Measurements from ENCODE around the gene AKAP3. TPM values are rescaled to one million over a fixed set of nuclear protein-coding genes. Genes with fewer than 3 reads are reported as not detected.

AKAP3 gene
- total RNA-seq, 1 donor from 2014 or later: 1.0 TPM

- TF ChIP-seq, protein P1, sequence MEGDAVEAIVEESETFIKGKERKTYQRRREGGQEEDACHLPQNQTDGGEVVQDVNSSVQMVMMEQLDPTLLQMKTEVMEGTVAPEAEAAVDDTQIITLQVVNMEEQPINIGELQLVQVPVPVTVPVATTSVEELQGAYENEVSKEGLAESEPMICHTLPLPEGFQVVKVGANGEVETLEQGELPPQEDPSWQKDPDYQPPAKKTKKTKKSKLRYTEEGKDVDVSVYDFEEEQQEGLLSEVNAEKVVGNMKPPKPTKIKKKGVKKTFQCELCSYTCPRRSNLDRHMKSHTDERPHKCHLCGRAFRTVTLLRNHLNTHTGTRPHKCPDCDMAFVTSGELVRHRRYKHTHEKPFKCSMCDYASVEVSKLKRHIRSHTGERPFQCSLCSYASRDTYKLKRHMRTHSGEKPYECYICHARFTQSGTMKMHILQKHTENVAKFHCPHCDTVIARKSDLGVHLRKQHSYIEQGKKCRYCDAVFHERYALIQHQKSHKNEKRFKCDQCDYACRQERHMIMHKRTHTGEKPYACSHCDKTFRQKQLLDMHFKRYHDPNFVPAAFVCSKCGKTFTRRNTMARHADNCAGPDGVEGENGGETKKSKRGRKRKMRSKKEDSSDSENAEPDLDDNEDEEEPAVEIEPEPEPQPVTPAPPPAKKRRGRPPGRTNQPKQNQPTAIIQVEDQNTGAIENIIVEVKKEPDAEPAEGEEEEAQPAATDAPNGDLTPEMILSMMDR (IDR thresholded peaks at IDR 0.05; ENCODE audit: unreplicated experiment): no peak
- Mint-ChIP-seq H3K27ac (no peak overlapping the region), H3K4me3 (no peak overlapping the region), H3K36me3 (no peaks in the 10 kb centered on the region), H3K27me3 (ENCODE audit: low read depth) (peaks cover 49% of the 10 kb centered on the region), H3K4me1 (peaks cover 16% of the 10 kb centered on the region), H3K9me3 (no peaks in the 10 kb centered on the region)
- DNase-seq (ENCODE audit: low spot score in 2 of 2, unreplicated experiment in 2 of 2): no peak
These were observed 45.4 kb downstream of the AKAP3 start for GRCh38 chr12:4603421-4603820.

DNA sequence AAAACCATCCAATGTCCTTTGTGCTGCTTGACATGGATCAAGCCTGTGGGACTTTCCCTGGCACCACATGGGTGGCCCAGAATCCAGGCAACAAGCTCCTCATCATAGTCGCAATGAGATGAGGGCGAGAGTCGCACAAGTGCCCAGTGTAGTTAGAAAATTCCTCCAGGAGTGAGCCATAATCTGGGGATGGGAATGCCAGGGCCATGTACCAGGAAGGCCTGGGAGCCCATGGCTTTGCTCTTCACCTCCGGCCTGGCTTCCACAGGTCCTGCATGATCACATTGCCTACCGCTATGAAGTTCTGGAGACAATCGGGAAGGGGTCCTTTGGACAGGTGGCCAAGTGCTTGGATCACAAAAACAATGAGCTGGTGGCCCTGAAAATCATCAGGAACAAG lies 53.0 kb downstream of the AKAP3 start:
- Mint-ChIP-seq H3K36me3 (no peaks in the 10 kb centered on the region), H3K27ac (no peak overlapping the region), H3K9me3 (no peaks in the 10 kb centered on the region), H3K4me3 (no peak overlapping the region), H3K27me3 (ENCODE audit: low read depth) (peaks cover 65% of the 10 kb centered on the region), H3K4me1 (no peaks in the 10 kb centered on the region)
- TF ChIP-seq, protein P1 (IDR thresholded peaks at IDR 0.05; ENCODE audit: unreplicated experiment): no peak
- no peak for DNase-seq (ENCODE audit: low spot score in 2 of 2, unreplicated experiment in 2 of 2)

- no peaks in the 10 kb centered on the region for H3K4me1 Mint-ChIP-seq
- TF ChIP-seq, protein P1 (IDR thresholded peaks at IDR 0.05; ENCODE audit: unreplicated experiment): no peak
These were observed 57.6 kb downstream of the AKAP3 start for GRCh38 chr12:4591180-4591687.

DNA sequence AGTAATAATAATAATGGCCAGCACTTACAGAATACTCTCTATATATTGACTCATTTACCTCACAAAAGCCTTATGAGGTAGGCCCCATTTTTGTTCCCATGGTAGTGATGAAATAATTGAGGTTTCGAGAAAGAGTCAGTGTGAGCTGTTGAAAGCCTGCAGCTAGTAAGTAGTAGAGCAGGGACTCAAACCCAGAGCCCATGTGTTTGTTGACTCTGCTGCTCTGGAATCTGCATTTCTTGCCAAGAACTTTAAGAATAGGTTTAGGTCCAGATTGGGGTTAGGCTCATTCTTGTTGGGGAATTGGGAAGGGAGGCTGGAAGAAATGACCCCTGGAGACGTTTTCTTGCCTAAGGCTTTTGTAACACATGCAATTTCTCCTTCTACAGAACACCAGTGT lies 58.9 kb downstream of the AKAP3 start:
- Mint-ChIP-seq H3K9me3 (peaks cover 3% of the 10 kb centered on the region), H3K27ac (no peak overlapping the region), H3K4me3 (no peak overlapping the region), H3K27me3 (ENCODE audit: low read depth) (peaks cover 56% of the 10 kb centered on the region), H3K36me3 (no peaks in the 10 kb centered on the region), H3K4me1 (no peaks in the 10 kb centered on the region)
- no peak for DNase-seq (ENCODE audit: low spot score in 2 of 2, unreplicated experiment in 2 of 2)
- TF ChIP-seq, protein P1 (IDR thresholded peaks at IDR 0.05; ENCODE audit: unreplicated experiment): no peak

More at GRCh38 chr12:4591180-4591687, 57.6 kb downstream of the AKAP3 start:
- no peak for DNase-seq (ENCODE audit: low spot score in 2 of 2, unreplicated experiment in 2 of 2)
- peaks cover 63% of the 10 kb centered on the region for H3K27me3 Mint-ChIP-seq (ENCODE audit: low read depth)
- no peaks in the 10 kb centered on the region for H3K36me3 Mint-ChIP-seq
- no peak overlapping the region for H3K27ac Mint-ChIP-seq
- no peak overlapping the region for H3K4me3 Mint-ChIP-seq
- peaks cover 3% of the 10 kb centered on the region for H3K9me3 Mint-ChIP-seq

DNA sequence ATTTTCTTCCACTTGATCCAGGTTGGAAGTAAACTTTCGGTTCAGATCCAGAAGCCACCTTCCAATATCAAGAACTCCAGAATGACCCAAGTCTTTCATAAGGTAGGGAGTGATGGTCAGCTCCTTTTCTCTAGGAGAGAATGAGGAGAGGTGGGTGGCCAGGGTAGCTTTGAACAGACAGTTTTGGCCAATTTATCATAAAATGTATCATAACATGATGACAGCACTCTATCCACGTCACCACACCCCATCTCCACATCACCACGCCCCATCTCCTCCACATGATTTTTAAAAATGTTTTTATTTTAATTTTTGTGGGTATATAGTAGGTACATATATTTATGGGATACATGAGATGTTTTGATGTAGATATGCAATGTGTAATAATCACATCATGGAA lies 59.9 kb downstream of the AKAP3 start:
- H3K27ac Mint-ChIP-seq: no peak overlapping the region
- H3K27me3 Mint-ChIP-seq (ENCODE audit: low read depth): peaks cover 54% of the 10 kb centered on the region
- H3K4me3 Mint-ChIP-seq: no peak overlapping the region
- DNase-seq (ENCODE audit: low spot score in 2 of 2, unreplicated experiment in 2 of 2): no peak
- TF ChIP-seq, protein P1 (IDR thresholded peaks at IDR 0.05; ENCODE audit: unreplicated experiment): no peak
- peaks cover 3% of the 10 kb centered on the region for H3K9me3 Mint-ChIP-seq
- H3K4me1 Mint-ChIP-seq: no peaks in the 10 kb centered on the region
- no peaks in the 10 kb centered on the region for H3K36me3 Mint-ChIP-seq

DNA sequence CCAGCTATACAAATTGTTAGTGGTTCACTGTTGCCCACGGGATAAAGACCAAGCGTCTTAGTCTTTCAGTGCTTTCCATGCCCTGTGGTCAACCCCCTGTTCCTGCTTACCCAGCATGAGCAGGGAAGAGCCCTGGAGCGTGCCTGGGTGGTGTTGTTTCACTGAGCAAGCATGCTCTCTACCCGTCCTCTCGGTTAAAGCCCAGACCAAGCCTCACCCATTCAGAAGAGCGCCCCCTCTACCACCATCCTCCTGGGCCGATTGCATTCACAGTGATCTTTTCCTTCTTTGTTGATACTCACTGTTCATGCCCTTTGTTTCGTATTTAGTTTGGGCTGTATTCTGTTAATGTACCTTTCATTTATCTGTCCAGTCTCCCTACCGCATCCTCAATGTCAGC lies 61.7 kb downstream of the AKAP3 start:
- Mint-ChIP-seq H3K27ac (no peak overlapping the region), H3K4me1 (no peaks in the 10 kb centered on the region), H3K27me3 (ENCODE audit: low read depth) (peaks cover 50% of the 10 kb centered on the region), H3K4me3 (no peak overlapping the region), H3K9me3 (peaks cover 3% of the 10 kb centered on the region), H3K36me3 (no peaks in the 10 kb centered on the region)
- no peak for DNase-seq (ENCODE audit: low spot score in 2 of 2, unreplicated experiment in 2 of 2)
- TF ChIP-seq, protein P1 (IDR thresholded peaks at IDR 0.05; ENCODE audit: unreplicated experiment): no peak

Measured in mesothelial cell of epicardium (in vitro differentiated cells).